ENCODE results near the gene EIF2A. TPM values are rescaled to one million over a fixed set of nuclear protein-coding genes. Genes with fewer than 3 reads are reported as not detected.

Gene EIF2A
- total and polyA plus RNA-seq, 8 donors, result 46.4 to 89.1 (median 63.9) TPM

DNA sequence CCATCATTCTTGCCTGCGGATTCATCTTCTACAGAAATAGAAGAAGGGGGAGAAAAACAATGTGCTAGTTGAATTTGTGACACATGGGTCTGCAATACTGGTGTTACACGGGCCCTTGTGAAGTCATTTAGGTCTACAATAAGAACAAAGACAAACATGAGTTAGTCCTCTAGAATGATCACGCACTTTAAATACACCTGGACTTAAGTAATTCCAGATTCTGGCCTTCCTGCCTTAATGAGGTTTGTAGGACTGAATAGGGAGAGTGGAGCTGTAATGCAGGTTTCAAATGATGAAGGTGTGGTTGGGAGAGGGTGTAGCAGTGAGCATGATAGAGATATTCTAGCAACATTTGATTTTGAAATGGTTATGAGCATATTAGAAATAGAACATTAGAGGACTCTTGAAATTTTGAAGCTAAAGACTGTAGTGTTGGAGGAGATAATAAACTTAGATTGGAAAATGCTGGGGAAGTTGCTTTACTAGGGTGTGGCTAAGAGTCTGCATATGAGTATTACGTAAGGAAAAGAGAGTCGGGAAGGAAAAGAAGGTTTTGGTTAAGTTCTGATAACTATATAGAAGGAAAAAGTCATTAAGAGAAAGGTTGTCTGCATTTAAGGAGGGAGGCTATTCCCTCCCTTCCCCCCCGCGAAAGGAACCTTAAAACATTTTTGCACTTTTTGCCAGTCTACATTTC is 606 bp downstream of the EIF2A start:
- 9 to 11% methylated on average over 7 of the region's 7 CpGs for WGBS, 2 donors
- no peak for FAIRE-seq

DNA sequence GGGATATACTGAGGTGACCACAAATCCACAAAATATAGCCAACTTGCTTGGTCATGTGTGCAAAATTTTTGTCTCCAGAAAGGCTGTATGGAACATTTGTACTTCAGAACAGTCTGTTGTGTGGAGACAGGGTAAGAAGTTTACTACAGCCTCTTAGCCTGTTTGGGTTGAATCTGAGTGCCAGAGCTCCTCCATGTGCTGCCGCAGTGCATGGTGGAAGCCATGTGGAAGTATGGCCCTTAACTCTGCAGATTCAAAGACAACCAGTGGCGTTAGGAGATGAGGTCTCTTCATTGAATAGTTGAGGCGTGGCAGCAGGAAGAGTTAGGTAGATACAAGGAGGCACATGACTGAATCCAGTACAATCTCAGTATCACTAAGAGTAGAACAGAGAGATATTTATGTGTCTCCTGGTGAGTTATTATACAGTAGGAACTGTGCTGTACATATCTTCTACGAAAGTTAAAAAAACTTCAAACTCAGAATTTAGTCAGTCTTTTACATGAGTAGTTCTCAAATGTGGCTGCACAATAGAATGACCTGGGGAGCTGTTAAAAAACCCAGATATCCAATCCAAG is 9.4 kb downstream of the EIF2A start:
- WGBS, 2 donors, result 93% methylated on average over 4 of the region's 4 CpGs
- ATAC-seq (no peak), DNase-seq (no peak), FAIRE-seq (no peak)
- intact Hi-C loops (cut with DNase I), result no loop called here
- no peaks in the 10 kb centered on the region for H3K27me3 ChIP-seq
- no peak overlapping the region for H3K27ac ChIP-seq
- peaks cover 0 to 4% (median 3%) of the 10 kb centered on the region in 3 donors for H3K4me1 ChIP-seq
- H3K4me3 ChIP-seq, result no peak overlapping the region
- H3K36me3 ChIP-seq, result peaks cover 0 to 12% (median 10%) of the 10 kb centered on the region in 3 donors
- TF ChIP-seq CTCF (IDR thresholded peaks at IDR 0.05), result no peak
- H3K9me3 ChIP-seq, result no peaks in the 10 kb centered on the region

More for the DNA sequence above, 606 bp downstream of the EIF2A start:
- peaks cover 0 to 19% (median 0%) of the 10 kb centered on the region in 3 donors for H3K36me3 ChIP-seq
- no peak for ATAC-seq
- DNase-seq, result no peak
- H3K4me1 ChIP-seq, result peaks cover 23 to 31% (median 25%) of the 10 kb centered on the region in 3 donors
- intact Hi-C loops (cut with DNase I), result no loop called here
- peak overlapping the region; percentile 43 to 89 (median 64) for H3K4me3 ChIP-seq
- peak overlapping the region; percentile 92 to 99 (median 99) for H3K27ac ChIP-seq
- no peak for TF ChIP-seq CTCF (IDR thresholded peaks at IDR 0.05)
- H3K27me3 ChIP-seq, result no peaks in the 10 kb centered on the region
- H3K9me3 ChIP-seq, result no peaks in the 10 kb centered on the region

DNA sequence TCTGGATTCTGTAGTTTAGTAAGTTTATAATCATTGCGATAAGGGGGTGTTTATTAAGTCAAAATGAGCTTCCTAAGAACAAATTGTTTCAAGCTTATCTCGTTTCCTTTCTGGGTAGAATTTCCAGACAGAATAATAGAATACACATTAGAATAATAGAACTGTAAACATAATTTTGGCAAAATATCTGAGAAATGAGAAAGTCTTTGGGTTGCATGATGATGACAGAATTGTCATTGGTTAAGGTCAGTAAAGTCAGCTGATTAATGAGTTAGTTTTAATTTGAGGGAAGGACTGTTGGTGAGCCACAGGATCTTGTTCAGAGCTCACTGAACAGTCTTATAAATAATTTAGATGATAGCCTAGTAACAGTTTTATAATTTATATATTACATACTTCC is 10.2 kb downstream of the EIF2A start:
- FAIRE-seq, result no peak
- no peaks in the 10 kb centered on the region for H3K27me3 ChIP-seq
- no peak for ATAC-seq
- TF ChIP-seq CTCF (IDR thresholded peaks at IDR 0.05), result no peak
- peaks cover 0 to 12% (median 10%) of the 10 kb centered on the region in 3 donors for H3K36me3 ChIP-seq
- DNase-seq, result no peak
- WGBS, 2 donors, result 27 to 40% methylated on average over 2 of the region's 2 CpGs
- H3K27ac ChIP-seq, result no peak overlapping the region
- no peak overlapping the region for H3K4me3 ChIP-seq
- H3K9me3 ChIP-seq, result no peaks in the 10 kb centered on the region
- H3K4me1 ChIP-seq, result peaks cover 0 to 4% (median 3%) of the 10 kb centered on the region in 3 donors
- intact Hi-C loops (cut with DNase I), result no loop called here

GRCh38 chr3:150557725-150558124 is 11.1 kb downstream of the EIF2A start:
- no peak for FAIRE-seq
- no peak for DNase-seq
- peaks cover 0 to 4% (median 3%) of the 10 kb centered on the region in 3 donors for H3K4me1 ChIP-seq
- 38 to 58% methylated on average over 1 of the region's 1 CpG for WGBS, 2 donors
- no peak for ATAC-seq
- intact Hi-C loops (cut with DNase I), result no loop called here
- no peaks in the 10 kb centered on the region for H3K27me3 ChIP-seq
- no peaks in the 10 kb centered on the region for H3K9me3 ChIP-seq
- TF ChIP-seq CTCF (IDR thresholded peaks at IDR 0.05), result no peak
- no peak overlapping the region for H3K4me3 ChIP-seq
- no peak overlapping the region for H3K27ac ChIP-seq
- H3K36me3 ChIP-seq, result peaks cover 0 to 9% (median 7%) of the 10 kb centered on the region in 3 donors

GRCh38 chr3:150564243-150564642 is 17.7 kb downstream of the EIF2A start:
- no peak for TF ChIP-seq CTCF (IDR thresholded peaks at IDR 0.05)
- Histone ChIP-seq H3K9me3 (no peaks in the 10 kb centered on the region), H3K27me3 (no peaks in the 10 kb centered on the region), H3K4me1 (no peaks in the 10 kb centered on the region), H3K36me3 (peaks cover 0 to 20% (median 3%) of the 10 kb centered on the region in 3 donors), H3K27ac (no peak overlapping the region), H3K4me3 (no peak overlapping the region)
- intact Hi-C loops (cut with DNase I), result no loop called here
- no peak for ATAC-seq
- WGBS, 2 donors, result 82 to 94% methylated on average over 2 of the region's 2 CpGs
- FAIRE-seq, result no peak
- DNase-seq, result no peak

Data from pancreas (tissue), 10 donors.